Ectodermal cell (in vitro differentiated cells): ENCODE results near the gene HLCS.

ENCODE experiments used
- H3K27ac ChIP-seq: 2 replicates; pipeline ENCODE4 v1.7.0; 2013; ENCODE audit warnings: mild to moderate bottlenecking, low read depth, low read length; ENCODE audit not compliant: insufficient read depth, poor library complexity, severe bottlenecking
- H3K27me3 ChIP-seq: 2 replicates; pipeline ENCODE4 v1.7.0; 2013; ENCODE audit warnings: mild to moderate bottlenecking, low read length; ENCODE audit not compliant: insufficient read depth, control insufficient read depth, poor library complexity, severe bottlenecking
- H3K36me3 ChIP-seq: one replicate; pipeline ENCODE4 v1.7.0; 2013; ENCODE audit warnings: low read length; ENCODE audit not compliant: control insufficient read depth, insufficient read depth
- H3K4me1 ChIP-seq: one replicate; pipeline ENCODE4 v1.7.0; 2013; ENCODE audit warnings: low read length; ENCODE audit not compliant: control insufficient read depth, insufficient read depth
- H3K4me3 ChIP-seq: 2 replicates; pipeline ENCODE4 v1.7.0; 2013; ENCODE audit warnings: low read depth, low read length, control low read depth; ENCODE audit not compliant: insufficient read depth
- H3K9me3 ChIP-seq: 2 replicates; pipeline ENCODE4 v1.7.0; 2013; ENCODE audit warnings: mild to moderate bottlenecking, low read length, moderate library complexity; ENCODE audit not compliant: control insufficient read depth
- WGBS, 2 experiments: methylation state at CpG; one replicate each; pipeline ENCODE4 v1.1.7; 2013; ENCODE audit warnings: missing lambda C conversion rate in 2 of 2; 5-methylcytosine and 5-hydroxymethylcytosine counted together

The HLCS gene

GRCh38 chr21:36706951-36707762 lies 259.3 kb downstream of the HLCS start:
- no peak overlapping the region for H3K27ac ChIP-seq
- H3K27me3 ChIP-seq: peaks cover 100% of the 10 kb centered on the region
- H3K9me3 ChIP-seq: no peaks in the 10 kb centered on the region
- no peak overlapping the region for H3K4me3 ChIP-seq
- WGBS, 2 experiments: 2 to 3% methylated on average over 32 of the region's 32 CpGs
- no peaks in the 10 kb centered on the region for H3K36me3 ChIP-seq
- H3K4me1 ChIP-seq: peaks cover 20% of the 10 kb centered on the region

GRCh38 chr21:36706482-36706852 lies 260.0 kb downstream of the HLCS start:
- H3K36me3 ChIP-seq: no peaks in the 10 kb centered on the region
- peaks cover 21% of the 10 kb centered on the region for H3K4me1 ChIP-seq
- H3K9me3 ChIP-seq: no peaks in the 10 kb centered on the region
- no peak overlapping the region for H3K4me3 ChIP-seq
- WGBS, 2 experiments: 2 to 7% methylated on average over 13 of the region's 13 CpGs
- no peak overlapping the region for H3K27ac ChIP-seq
- H3K27me3 ChIP-seq: peaks cover 100% of the 10 kb centered on the region

- Histone ChIP-seq H3K4me3 (no peak overlapping the region), H3K27ac (no peak overlapping the region), H3K4me1 (peaks cover 27% of the 10 kb centered on the region), H3K27me3 (peaks cover 100% of the 10 kb centered on the region), H3K9me3 (no peaks in the 10 kb centered on the region), H3K36me3 (no peaks in the 10 kb centered on the region)
- WGBS, 2 experiments: 3% methylated on average over 22 of the region's 22 CpGs
Observed at GRCh38 chr21:36705679-36706481, 260.6 kb downstream of the HLCS start.

- Histone ChIP-seq H3K4me1 (peaks cover 32% of the 10 kb centered on the region), H3K4me3 (no peak overlapping the region), H3K9me3 (no peaks in the 10 kb centered on the region), H3K36me3 (no peaks in the 10 kb centered on the region), H3K27ac (no peak overlapping the region), H3K27me3 (peaks cover 100% of the 10 kb centered on the region)
- 1 to 2% methylated on average over 35 of the region's 39 CpGs for WGBS, 2 experiments
Observed at GRCh38 chr21:36704958-36705678, 261.4 kb downstream of the HLCS start.

- Histone ChIP-seq H3K9me3 (no peaks in the 10 kb centered on the region), H3K27me3 (peaks cover 100% of the 10 kb centered on the region), H3K36me3 (no peaks in the 10 kb centered on the region), H3K4me1 (peaks cover 34% of the 10 kb centered on the region), H3K27ac (no peak overlapping the region), H3K4me3 (no peak overlapping the region)
- 2% methylated on average over 49 of the region's 49 CpGs for WGBS, 2 experiments
Observed at GRCh38 chr21:36704281-36704957, 262.1 kb downstream of the HLCS start.

GRCh38 chr21:36703626-36704280 lies 262.7 kb downstream of the HLCS start:
- H3K36me3 ChIP-seq: no peaks in the 10 kb centered on the region
- H3K27me3 ChIP-seq: peaks cover 100% of the 10 kb centered on the region
- H3K4me3 ChIP-seq: no peak overlapping the region
- 16 to 17% methylated on average over 13 to 15 of the region's 15 CpGs for whole genome bisulfite sequencing, 2 experiments
- no peak overlapping the region for H3K27ac ChIP-seq
- no peaks in the 10 kb centered on the region for H3K9me3 ChIP-seq
- peaks cover 32% of the 10 kb centered on the region for H3K4me1 ChIP-seq

GRCh38 chr21:36703123-36703522 lies 263.3 kb downstream of the HLCS start:
- peaks cover 100% of the 10 kb centered on the region for H3K27me3 ChIP-seq
- no peak overlapping the region for H3K4me3 ChIP-seq
- no peak overlapping the region for H3K27ac ChIP-seq
- no peaks in the 10 kb centered on the region for H3K36me3 ChIP-seq
- 33 to 43% methylated on average over 3 of the region's 3 CpGs for WGBS, 2 experiments
- no peaks in the 10 kb centered on the region for H3K9me3 ChIP-seq
- H3K4me1 ChIP-seq: peaks cover 29% of the 10 kb centered on the region

- peaks cover 100% of the 10 kb centered on the region for H3K27me3 ChIP-seq
- H3K27ac ChIP-seq: no peak overlapping the region
- H3K4me1 ChIP-seq: peaks cover 29% of the 10 kb centered on the region
- no peak overlapping the region for H3K4me3 ChIP-seq
- H3K9me3 ChIP-seq: no peaks in the 10 kb centered on the region
- WGBS, 2 experiments: 9 to 10% methylated on average over 6 of the region's 6 CpGs
- H3K36me3 ChIP-seq: no peaks in the 10 kb centered on the region
Observed at GRCh38 chr21:36702622-36702968, 263.9 kb downstream of the HLCS start.

- H3K27ac ChIP-seq: no peak overlapping the region
- WGBS, 2 experiments: 2 to 3% methylated on average over 26 of the region's 26 CpGs
- peaks cover 29% of the 10 kb centered on the region for H3K4me1 ChIP-seq
- H3K27me3 ChIP-seq: peaks cover 100% of the 10 kb centered on the region
- H3K36me3 ChIP-seq: no peaks in the 10 kb centered on the region
- no peak overlapping the region for H3K4me3 ChIP-seq
- no peaks in the 10 kb centered on the region for H3K9me3 ChIP-seq
Observed at GRCh38 chr21:36701756-36702621, 264.5 kb downstream of the HLCS start.
